ENCODE measurements around the gene SLC6A15. TPM values are rescaled to one million over a fixed set of nuclear protein-coding genes. Genes with fewer than 3 reads are reported as not detected.

Gene SLC6A15
- total RNA-seq, 2 experiments from 2014 or later, result not detected

GRCh38 chr12:84911271-84912197 lies 1.1 kb downstream of the SLC6A15 start:
- CTCF ChIA-PET, result no interaction called here

GRCh38 chr12:84910549-84911241 lies 1.9 kb downstream of the SLC6A15 start:
- Mint-ChIP-seq H3K27ac (no peak overlapping the region), H3K27me3 (peaks cover 40% of the 10 kb centered on the region)
- CTCF ChIA-PET, result no interaction called here

More at GRCh38 chr12:84911271-84912197, 1.1 kb downstream of the SLC6A15 start:
- Mint-ChIP-seq H3K4me1 (peaks cover 8% of the 10 kb centered on the region), H3K36me3 (no peaks in the 10 kb centered on the region), H3K27me3 (peaks cover 40% of the 10 kb centered on the region), H3K4me3 (peak overlapping the region; percentile 61), H3K27ac (no peak overlapping the region), H3K9me3 (ENCODE audit: low read depth) (no peaks in the 10 kb centered on the region)
- ATAC-seq (peak; percentile 47), DNase-seq (no peak)

GRCh38 chr12:84904051-84904450 lies 8.5 kb downstream of the SLC6A15 start:
- no peaks in the 10 kb centered on the region for H3K36me3 Mint-ChIP-seq
- peaks cover 2% of the 10 kb centered on the region for H3K9me3 Mint-ChIP-seq (ENCODE audit: low read depth)
- CTCF ChIA-PET, result no interaction called here
- no peak overlapping the region for H3K27ac Mint-ChIP-seq
- ATAC-seq (no peak), DNase-seq (no peak)
- no peak overlapping the region for H3K4me3 Mint-ChIP-seq
- no peaks in the 10 kb centered on the region for H3K27me3 Mint-ChIP-seq
- no peaks in the 10 kb centered on the region for H3K4me1 Mint-ChIP-seq

More at GRCh38 chr12:84910549-84911241, 1.9 kb downstream of the SLC6A15 start:
- Mint-ChIP-seq H3K4me1 (peaks cover 8% of the 10 kb centered on the region), H3K9me3 (ENCODE audit: low read depth) (no peaks in the 10 kb centered on the region), H3K36me3 (no peaks in the 10 kb centered on the region), H3K4me3 (peak overlapping the region; percentile 61)
- DNase-seq (no peak), ATAC-seq (peak; percentile 20)

- H3K27me3 Mint-ChIP-seq, result no peaks in the 10 kb centered on the region
- ATAC-seq (no peak), DNase-seq (no peak)
- H3K9me3 Mint-ChIP-seq (ENCODE audit: low read depth), result no peaks in the 10 kb centered on the region
- no peaks in the 10 kb centered on the region for H3K36me3 Mint-ChIP-seq
- no peaks in the 10 kb centered on the region for H3K4me1 Mint-ChIP-seq
- no peak overlapping the region for H3K4me3 Mint-ChIP-seq
- CTCF ChIA-PET, result interaction anchor here (0.7 kb wide), 1 partner anchor 369 kb away, joined by 3 read pairs; no protein-coding TSS in a partner anchor
- no peak overlapping the region for H3K27ac Mint-ChIP-seq
Measured at GRCh38 chr12:84891106-84891838, 21.3 kb downstream of the SLC6A15 start.

- Mint-ChIP-seq H3K27ac (no peak overlapping the region), H3K4me3 (no peak overlapping the region), H3K36me3 (no peaks in the 10 kb centered on the region), H3K9me3 (ENCODE audit: low read depth) (no peaks in the 10 kb centered on the region), H3K27me3 (no peaks in the 10 kb centered on the region), H3K4me1 (no peaks in the 10 kb centered on the region)
- ATAC-seq (no peak), DNase-seq (no peak)
- CTCF ChIA-PET, result no interaction called here
Measured at GRCh38 chr12:84889818-84890217, 22.8 kb downstream of the SLC6A15 start.

GRCh38 chr12:84888861-84889260 lies 23.7 kb downstream of the SLC6A15 start:
- CTCF ChIA-PET, result no interaction called here
- H3K9me3 Mint-ChIP-seq (ENCODE audit: low read depth), result no peaks in the 10 kb centered on the region

GRCh38 chr12:84877340-84877739 lies 35.3 kb downstream of the SLC6A15 start:
- no peaks in the 10 kb centered on the region for H3K27me3 Mint-ChIP-seq
- CTCF ChIA-PET, result interaction anchor here (2.4 kb wide), 1 partner anchor 152 kb away, joined by 7 read pairs; no protein-coding TSS in a partner anchor
- no peak for ATAC-seq

More at GRCh38 chr12:84888861-84889260, 23.7 kb downstream of the SLC6A15 start:
- Mint-ChIP-seq H3K4me3 (no peak overlapping the region), H3K27ac (no peak overlapping the region), H3K36me3 (no peaks in the 10 kb centered on the region), H3K4me1 (no peaks in the 10 kb centered on the region), H3K27me3 (no peaks in the 10 kb centered on the region)
- ATAC-seq (no peak), DNase-seq (no peak)

GRCh38 chr12:84875241-84875640 lies 37.4 kb downstream of the SLC6A15 start:
- DNase-seq (no peak), ATAC-seq (no peak)
- Mint-ChIP-seq H3K4me3 (no peak overlapping the region), H3K9me3 (ENCODE audit: low read depth) (no peaks in the 10 kb centered on the region), H3K27me3 (no peaks in the 10 kb centered on the region), H3K36me3 (no peaks in the 10 kb centered on the region), H3K27ac (no peak overlapping the region), H3K4me1 (no peaks in the 10 kb centered on the region)
- CTCF ChIA-PET, result interaction anchor here (0.7 to 2.8 kb wide), 4 partner anchors 115 to 397 kb away, joined by 3 to 20 read pairs (median 3); no protein-coding TSS in a partner anchor

More at GRCh38 chr12:84877340-84877739, 35.3 kb downstream of the SLC6A15 start:
- DNase-seq, result no peak
- Mint-ChIP-seq H3K9me3 (ENCODE audit: low read depth) (no peaks in the 10 kb centered on the region), H3K27ac (no peak overlapping the region), H3K4me1 (no peaks in the 10 kb centered on the region), H3K36me3 (no peaks in the 10 kb centered on the region), H3K4me3 (no peak overlapping the region)

- Mint-ChIP-seq H3K27me3 (no peaks in the 10 kb centered on the region), H3K9me3 (ENCODE audit: low read depth) (no peaks in the 10 kb centered on the region), H3K27ac (no peak overlapping the region), H3K36me3 (no peaks in the 10 kb centered on the region), H3K4me1 (no peaks in the 10 kb centered on the region), H3K4me3 (no peak overlapping the region)
- CTCF ChIA-PET, result interaction anchor here (0.7 to 2.8 kb wide), 4 partner anchors 115 to 398 kb away, joined by 3 to 20 read pairs (median 3); no protein-coding TSS in a partner anchor
- ATAC-seq, result no peak
- DNase-seq, result no peak
Measured at GRCh38 chr12:84874825-84875139, 37.8 kb downstream of the SLC6A15 start.

GRCh38 chr12:84874125-84874824 lies 38.3 kb downstream of the SLC6A15 start:
- peak; percentile 76 for ATAC-seq

GRCh38 chr12:84862186-84862585 lies 50.4 kb downstream of the SLC6A15 start:
- CTCF ChIA-PET, result no interaction called here
- Mint-ChIP-seq H3K36me3 (no peaks in the 10 kb centered on the region), H3K4me3 (no peak overlapping the region), H3K27ac (no peak overlapping the region), H3K9me3 (ENCODE audit: low read depth) (no peaks in the 10 kb centered on the region), H3K27me3 (no peaks in the 10 kb centered on the region), H3K4me1 (no peaks in the 10 kb centered on the region)
- no peak for ATAC-seq
- DNase-seq, result no peak

More at GRCh38 chr12:84874125-84874824, 38.3 kb downstream of the SLC6A15 start:
- Mint-ChIP-seq H3K4me3 (no peak overlapping the region), H3K4me1 (no peaks in the 10 kb centered on the region), H3K9me3 (ENCODE audit: low read depth) (no peaks in the 10 kb centered on the region), H3K27ac (no peak overlapping the region), H3K27me3 (no peaks in the 10 kb centered on the region), H3K36me3 (no peaks in the 10 kb centered on the region)
- CTCF ChIA-PET, result interaction anchor here (0.7 to 2.8 kb wide), 3 partner anchors 12 to 398 kb away, joined by 3 to 20 read pairs (median 3); no protein-coding TSS in a partner anchor
- no peak for DNase-seq

- no peaks in the 10 kb centered on the region for H3K9me3 Mint-ChIP-seq (ENCODE audit: low read depth)
- ATAC-seq (no peak), DNase-seq (no peak)
- H3K36me3 Mint-ChIP-seq, result no peaks in the 10 kb centered on the region
- H3K27ac Mint-ChIP-seq, result no peak overlapping the region
- CTCF ChIA-PET, result no interaction called here
- no peak overlapping the region for H3K4me3 Mint-ChIP-seq
- H3K4me1 Mint-ChIP-seq, result no peaks in the 10 kb centered on the region
- no peaks in the 10 kb centered on the region for H3K27me3 Mint-ChIP-seq
Measured at GRCh38 chr12:84860718-84861117, 51.9 kb downstream of the SLC6A15 start.

Data from activated CD8-positive, alpha-beta memory T cell treated with anti-CD3 and anti-CD28 coated beads, Interleukin-2, amount 10 ng/mL, durations not matched to agents 7 days and 5 days (primary cell).